GM19328 (cell line): ENCODE results near the gene AGAP5.

Source experiments
- ATAC-seq: cut with Tn5 transposase; IDR thresholded peaks from one replicate; pipeline ENCODE4 v1.9.1; 2021; ENCODE audit warnings: mild to moderate bottlenecking, moderate library complexity; ENCODE audit not compliant: unreplicated experiment

AGAP5 gene

GRCh38 chr10:73634421-73634820, 63.5 kb downstream of the AGAP5 start:
- no peak for ATAC-seq

DNA sequence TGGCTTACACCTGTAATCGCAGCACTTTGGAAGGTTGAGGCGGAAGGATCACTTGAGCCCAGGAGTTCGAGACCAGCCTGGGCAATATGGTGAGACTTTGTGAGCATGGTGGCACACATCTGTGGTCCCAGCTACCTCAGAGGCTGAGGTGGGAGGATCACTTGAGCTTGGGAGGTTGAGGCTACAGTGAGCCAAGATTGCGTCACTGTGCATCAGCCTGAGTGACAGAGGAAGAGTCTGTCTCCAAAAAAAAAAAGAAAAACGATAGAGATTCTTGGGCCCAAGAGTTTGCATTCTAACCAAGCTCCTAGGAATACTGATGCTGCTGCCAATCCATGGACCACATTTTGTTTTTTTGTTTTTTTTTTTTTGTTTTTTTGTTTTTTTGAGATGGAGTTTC, 68.7 kb downstream of the AGAP5 start:
- ATAC-seq = no peak

- ATAC-seq = no peak
Observed at GRCh38 chr10:73628405-73628804, 69.5 kb downstream of the AGAP5 start.

GRCh38 chr10:73627300-73627699, 70.6 kb downstream of the AGAP5 start:
- no peak for ATAC-seq

DNA sequence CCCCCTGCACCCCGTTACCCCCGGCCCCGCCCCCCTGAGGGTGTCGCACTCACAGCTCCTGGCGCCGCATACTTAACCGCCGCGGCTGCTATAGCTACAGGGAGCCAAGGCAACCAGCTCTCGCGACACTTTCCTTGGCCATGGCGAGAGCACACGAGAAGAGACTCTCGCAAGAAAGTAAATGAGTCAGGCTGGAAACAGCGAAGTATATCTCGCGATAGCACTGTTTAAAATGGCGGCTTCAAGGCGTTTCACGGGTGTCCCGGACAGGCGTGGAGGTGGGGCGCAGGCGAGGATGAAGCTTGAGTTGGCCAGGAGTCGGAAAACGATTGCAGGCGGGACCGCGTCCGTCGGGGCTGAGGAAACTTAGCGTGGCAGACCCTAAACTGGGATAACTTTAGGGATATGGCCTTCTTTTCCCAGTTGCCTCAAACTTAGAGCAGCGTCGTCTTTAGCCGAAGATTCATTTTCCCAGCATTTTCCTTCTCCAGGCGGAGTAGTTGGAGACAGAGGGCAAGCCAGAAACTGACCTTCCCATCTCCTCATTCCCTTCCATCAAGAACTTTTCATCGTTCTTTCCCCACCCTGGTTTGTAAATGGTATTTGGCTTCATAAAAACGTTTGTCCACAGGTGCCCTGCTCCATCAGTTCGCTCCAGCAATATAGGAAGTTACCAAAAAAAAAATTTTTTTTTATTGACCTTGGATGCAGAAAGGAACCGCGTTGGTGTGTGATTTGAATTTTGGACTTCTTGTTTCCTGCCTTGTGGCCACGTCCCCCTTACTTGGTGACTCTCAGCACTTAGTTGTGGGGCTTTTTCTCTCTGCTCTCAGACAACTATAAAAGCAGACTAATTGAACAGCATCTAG, 71.8 kb downstream of the AGAP5 start:
- peak; percentile 95 for ATAC-seq

DNA sequence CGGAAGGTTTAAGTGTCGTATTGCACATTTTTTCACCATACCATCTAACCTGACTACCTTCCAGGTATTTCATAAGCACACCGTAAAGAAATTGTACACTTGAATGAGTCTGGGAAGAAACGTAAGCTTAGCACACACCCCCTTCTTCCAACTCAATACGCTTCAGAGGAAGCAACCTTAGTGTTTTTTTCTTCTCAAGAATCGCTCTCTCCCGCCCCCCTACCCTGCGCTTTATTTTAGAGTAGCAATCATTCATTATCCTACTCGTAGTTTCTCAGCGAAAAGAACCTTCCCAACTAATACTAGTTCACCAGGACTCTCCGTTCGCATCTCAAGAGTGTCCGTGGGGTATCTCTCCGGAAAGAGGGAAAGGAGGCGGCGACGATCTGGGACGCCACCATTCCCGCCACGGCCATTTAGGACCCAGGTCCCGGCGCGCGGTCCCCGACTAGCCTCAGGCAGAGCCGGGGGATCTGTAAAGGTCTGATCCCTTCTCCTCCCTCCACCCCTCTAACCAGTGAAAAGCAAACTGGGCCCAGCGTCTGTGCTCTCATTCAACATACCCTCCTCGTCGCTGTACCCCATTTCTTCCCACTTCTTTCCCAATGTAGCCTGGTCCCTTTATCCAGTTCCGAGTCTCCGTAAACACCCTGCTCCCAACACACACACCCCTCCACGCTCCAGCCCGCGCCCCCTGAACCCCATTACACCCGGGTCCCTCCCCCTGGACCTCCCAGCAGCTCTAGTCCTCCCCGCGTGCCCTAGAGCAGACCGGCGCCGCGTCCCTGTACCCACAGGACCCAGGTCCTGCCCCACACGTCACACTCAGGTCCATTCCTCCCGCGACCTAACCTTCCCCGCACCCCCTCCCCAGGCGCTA, 72.7 kb downstream of the AGAP5 start:
- ATAC-seq = peak; percentile 45
